Measurements from ENCODE around the gene TBRG4.
"Not testable (repeated sequence)": the region's sequence is repeated elsewhere in the genome, so short reads cannot be mapped to it uniquely, and the experiment has no call there.

TBRG4 gene

DNA sequence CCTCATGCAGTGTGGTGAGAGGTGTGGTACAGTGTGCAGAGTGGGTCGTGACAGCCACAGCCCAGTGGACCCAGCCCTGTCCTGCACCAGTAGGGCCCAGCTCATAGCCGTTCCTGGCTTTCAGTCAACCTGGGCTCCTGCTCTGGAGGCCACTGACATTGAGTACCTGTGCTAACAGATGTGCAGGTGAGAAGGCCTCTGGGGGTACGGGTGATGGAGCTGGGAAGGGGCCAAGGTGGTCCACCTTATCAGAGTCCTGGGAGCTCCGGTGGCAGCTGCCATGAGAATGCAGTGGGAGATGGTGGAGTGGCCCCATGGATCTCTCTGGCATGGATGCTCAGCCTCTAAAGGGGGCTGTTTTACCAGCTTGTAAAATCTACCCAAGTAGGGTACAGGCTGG, 6.1 kb upstream of the TBRG4 start:
- no peak for DNase-seq (ENCODE audit: low read depth in 2 of 2)

DNA sequence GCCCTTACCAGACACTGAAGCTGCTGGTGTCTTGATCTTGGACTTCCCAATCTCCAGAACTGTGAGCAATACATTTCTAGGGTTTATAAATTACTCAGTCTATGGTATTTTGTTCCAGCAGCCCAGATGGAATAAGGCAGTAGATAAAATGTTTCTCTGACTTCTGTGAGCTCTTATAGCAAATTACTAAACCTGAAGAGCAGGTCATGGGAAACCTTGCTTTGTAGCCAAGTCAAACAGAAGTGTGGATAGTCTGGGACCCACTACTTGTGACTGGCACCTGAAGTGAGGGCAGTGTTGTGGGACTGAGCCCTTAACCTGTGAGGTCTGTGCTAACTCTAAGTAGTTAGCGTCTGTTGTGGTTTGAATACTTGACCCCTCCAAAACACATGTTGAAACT, 4.6 kb upstream of the TBRG4 start:
- DNase-seq (ENCODE audit: low read depth in 2 of 2) = no peak

DNA sequence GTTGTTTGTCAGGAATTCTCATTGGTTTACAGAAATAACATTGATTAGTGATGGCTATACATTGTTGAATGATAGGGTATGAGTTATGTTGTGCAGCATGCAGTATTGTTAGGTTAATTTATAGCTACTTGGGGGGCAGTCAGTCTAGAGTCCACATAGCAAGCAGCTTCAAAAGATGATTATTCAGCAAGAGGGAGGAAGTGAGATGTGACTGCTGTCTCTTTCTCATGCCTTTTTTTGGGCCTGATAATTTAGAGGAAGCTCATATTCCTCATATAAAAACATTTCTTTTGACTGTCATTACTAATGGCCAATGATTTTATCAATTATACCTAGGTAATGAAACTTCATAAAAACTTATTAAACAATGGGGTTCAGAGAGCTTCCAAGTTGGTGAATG, 3.4 kb upstream of the TBRG4 start:
- DNase-seq (ENCODE audit: low read depth in 2 of 2) = no peak

DNA sequence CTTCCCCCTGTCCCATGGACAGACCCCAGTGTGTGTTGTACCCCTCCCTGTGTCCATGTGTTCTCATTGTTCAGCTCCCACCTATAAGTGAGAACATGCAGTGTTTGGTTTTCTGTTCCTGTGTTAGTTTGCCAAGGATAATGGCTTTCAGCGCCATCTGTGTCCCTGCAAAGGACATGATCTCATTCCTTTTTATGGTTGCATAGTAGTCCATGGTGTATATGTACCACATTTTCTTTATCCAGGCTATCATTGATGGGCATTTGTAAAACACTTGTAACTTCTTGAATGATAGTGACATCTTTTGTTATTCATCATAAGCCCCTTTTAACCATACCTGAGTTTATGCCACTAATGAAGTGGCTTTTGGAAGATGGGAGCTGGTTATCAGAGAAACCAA, 2.8 kb upstream of the TBRG4 start:
- DNase-seq (ENCODE audit: low read depth in 2 of 2) = not testable (repeated sequence)

DNA sequence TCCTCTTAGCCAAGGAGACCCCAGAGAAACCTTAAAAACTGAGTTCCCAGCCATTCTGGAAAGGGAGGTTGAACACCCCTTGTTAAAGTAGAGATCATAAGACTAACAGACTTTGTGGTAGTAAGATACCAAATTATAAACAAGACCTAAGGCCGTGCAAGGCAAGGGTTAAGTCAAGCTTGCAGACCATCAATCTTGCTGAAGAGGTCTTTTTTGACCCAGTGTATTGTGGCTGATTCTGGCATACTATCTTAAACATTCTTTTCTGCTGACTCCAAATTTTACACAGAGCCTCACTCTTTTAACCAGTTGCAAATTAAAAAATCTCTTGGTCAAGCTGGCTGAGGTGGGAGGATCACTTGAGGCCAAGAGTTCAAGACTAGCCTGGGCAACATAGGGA, 1.2 kb upstream of the TBRG4 start:
- DNase-seq (ENCODE audit: low read depth in 2 of 2) = no peak

DNA sequence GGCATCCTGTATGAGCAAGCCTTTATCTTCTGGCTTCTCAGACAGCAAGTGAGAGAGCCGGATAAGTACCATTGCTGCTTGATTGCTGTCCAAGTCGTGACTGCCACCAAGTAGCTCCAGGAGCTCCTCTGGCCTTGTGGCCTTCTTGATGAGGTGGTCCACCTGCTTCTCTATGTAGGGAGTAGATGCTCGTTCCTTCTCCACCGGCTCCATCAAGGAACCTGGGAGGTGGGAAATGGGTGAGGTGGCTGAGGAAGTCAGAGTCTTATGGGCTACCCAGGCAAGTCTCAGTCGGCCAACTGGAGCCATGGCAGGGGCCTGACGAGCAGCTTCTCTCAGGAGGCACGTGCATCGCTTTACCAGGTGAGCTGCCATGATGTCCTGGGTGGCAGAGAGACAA, 2.6 kb downstream of the TBRG4 start:
- DNase-seq (ENCODE audit: low read depth in 2 of 2) = no peak

DNA sequence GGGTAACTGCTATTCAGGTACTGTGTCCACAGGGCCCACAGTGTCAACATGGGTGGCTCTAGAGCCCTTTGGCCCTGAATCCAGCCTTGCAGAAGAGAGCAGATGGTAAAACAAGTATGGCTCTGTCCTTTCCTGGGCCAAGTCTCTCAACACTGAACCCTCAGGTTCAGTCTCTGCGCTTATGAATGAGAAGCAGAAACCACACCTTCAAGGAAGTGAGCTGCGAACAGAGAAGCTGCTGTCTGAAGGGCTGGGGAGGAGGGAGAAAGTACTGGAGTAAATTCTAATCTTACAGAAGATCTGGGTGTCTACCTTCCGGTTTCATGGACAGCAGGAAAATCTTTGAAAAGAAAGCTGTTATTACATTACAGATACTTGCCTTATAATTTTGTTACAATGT, 4.1 kb downstream of the TBRG4 start:
- no peak for DNase-seq (ENCODE audit: low read depth in 2 of 2)

DNA sequence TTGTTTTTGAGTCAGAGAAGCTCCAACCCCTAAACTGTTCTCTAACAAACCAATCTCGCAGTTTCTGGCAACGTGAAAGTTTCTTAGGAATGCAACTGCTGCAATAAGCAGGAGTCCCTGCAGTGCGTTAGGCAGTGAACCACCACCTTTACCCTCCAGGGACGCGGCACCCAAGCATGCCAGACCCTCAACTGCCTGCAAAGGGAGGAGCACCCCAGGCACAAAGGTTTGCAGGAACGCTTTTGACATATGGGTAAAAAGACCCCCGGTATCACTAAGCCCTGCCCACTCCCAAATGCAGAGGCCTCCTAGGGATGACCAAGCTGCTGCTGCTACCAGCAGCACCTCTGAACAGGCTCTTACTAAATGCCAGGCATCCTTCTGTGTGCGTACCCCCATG, 4.7 kb downstream of the TBRG4 start:
- DNase-seq (ENCODE audit: low read depth in 2 of 2) = no peak

DNA sequence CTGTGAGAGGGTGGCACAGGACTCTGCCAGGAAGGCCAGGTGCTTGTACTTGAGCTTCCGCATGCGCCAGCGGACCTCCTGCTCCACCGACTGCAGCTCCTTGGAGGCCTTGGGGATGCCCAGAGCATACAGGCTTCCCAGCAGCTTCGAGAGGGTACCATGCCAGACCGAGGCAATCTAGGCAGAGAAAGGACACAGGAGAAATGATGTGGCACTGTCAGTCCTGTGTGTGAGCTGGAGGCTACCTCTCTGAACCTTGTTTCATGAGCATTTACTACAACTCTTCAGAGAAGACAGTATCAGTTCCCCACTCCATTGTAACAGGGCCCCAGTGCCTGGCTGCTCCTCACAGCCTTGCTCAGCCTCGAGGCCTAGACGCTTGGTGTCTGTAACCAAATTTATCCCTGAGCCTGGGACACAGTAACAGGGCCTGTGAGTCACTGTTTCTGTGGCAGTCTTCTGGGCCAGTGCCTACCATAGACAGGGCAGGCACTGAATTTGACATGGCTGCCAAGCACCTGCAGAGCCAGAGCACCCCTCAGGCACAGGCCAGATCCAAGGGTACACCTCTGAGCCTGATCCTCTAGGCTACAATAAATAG, 5.8 kb downstream of the TBRG4 start:
- no peak for DNase-seq (ENCODE audit: low read depth in 2 of 2)

DNA sequence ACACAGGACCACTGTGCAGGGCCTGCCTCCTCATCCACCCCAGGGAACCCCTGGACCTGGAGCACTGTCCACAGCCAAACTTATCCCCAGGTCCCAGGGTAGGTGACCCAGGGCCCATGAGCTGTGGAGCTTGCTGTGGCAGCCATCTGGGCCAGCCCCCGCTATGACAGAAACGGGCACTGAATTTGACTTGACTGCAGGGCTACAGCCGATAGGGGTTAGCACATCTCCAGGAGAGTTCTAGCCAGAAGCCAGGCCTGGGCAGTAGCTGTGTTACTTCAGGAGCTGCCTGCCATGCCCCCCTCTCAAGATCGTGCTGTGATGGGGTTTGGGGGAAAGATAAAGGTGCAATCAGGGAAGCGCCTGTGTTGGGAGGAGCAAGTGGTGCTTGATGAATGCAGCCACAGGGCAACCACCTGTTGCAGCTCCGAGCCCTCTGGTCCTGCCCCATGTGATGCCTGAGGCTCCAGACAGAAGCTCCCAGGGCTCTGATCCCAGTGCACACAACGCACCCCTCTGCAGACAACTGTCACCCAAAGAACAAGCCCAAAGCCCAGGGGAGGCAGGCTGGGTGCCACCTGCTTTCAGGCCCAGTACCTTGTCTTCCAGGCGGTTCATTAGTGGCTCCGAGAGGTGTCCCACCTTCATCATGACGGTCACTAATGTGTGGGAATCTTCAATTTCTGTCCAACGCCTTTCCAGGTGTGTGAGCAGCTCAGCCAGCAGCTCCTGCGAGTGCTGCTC, 6.5 kb downstream of the TBRG4 start:
- DNase-seq (ENCODE audit: low read depth in 2 of 2) = no peak

DNA sequence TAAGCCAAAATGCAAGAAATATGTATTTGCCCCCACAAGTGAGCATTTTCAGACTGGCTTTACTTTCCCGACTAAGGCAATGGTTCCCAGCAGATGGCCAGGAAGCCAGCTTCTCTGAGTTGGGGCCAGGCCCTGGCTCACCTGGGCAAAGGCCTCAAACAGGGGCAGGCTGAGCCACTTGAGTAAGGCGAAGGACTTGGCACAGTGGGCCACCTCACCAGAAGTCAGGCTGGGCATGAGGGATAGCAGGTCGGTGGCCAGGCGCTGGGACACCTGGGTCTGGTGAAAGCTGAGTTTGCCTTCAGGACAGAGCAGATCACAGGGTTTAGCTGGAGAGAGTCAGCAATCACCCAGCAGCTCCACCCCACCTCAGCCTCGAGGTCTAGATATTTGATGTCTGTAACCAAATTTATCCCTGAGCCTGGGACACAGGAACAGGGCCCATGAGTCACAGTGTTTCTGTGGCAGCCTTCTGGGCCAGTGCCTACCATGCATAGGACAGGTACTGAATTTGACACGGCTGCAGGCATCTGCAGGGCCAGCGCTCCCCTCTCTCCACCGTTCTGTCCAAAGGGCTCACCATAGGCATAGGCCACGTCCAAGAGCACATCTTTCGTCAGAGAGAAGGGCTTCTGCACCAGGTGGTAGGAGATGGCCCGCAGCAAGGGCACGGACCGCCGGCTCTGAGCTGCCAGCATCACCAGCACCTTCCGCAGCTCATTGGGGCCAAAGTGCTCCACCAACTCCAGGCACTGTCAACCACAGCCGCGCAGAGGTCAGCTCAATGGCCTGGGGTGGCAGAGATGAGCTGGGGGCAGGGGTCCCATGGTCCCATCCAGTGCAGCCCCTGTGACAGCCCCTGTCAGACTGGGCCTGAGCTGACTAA, 7.3 kb downstream of the TBRG4 start:
- DNase-seq (ENCODE audit: low read depth in 2 of 2) = no peak

DNA sequence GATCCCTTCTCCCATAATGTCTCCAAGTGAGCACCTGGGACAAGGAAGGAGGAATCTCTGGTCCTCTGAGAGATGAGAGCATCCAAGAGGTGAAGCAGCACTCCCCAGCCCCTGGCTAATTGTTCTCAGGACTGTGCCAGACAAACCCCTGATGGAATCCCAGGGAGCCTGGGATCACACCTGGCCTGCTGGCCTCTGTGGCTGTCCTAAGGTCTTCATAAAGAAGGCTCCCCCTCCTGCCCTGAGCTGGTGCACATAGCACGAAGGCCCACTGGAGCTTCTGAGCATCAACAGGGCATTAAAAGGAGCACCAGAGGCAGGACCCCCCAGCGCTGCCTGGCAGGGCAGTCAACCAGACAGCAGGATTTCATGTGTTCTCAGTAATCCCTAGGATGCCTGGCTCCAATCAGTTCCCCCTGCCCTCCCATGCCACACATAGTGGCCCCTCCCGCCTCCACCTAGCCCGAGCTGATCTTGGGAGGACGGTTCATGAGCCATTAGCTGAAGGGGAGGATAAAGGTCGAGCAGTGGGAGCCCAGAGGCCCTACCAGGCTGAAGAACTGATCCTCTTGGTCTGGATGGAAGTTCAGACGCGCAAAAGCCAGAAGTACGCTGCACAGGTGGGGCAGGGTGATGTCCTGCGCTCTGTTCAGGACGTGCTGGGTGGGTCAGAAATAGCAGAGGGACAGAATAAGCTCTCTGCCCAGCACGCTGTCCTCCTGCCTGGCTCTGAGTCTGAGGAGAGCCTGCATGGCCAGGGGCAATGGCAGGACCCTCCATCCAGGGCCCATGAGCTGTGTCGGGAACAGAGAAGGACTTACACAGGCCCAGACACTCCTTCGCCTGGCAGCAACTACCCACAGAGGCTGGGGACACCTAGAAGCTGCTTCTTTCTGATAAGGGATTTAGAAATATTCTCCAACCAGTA, 8.4 kb downstream of the TBRG4 start:
- DNase-seq (ENCODE audit: low read depth in 2 of 2) = no peak

DNA sequence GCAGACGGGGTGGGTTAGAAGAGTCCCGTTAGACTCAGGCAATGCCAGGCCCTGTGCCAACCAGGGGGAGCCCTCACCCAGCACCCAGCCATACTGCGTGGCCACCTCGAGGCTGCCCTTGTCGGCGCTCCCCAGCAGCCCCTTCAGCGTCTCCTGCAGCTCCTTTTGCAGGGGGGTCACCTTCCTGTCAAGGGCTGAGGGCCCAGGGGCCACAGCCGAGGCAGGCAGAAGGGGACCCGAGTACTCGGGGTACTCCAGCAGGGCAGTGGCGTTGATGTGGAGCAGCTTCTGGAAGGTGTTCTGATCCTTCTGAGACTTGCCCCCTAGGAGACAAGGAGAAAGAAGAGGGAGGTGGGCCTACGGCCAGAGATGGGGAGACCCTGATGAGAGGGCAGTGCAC, 9.7 kb downstream of the TBRG4 start:
- DNase-seq (ENCODE audit: low read depth in 2 of 2) = no peak

DNA sequence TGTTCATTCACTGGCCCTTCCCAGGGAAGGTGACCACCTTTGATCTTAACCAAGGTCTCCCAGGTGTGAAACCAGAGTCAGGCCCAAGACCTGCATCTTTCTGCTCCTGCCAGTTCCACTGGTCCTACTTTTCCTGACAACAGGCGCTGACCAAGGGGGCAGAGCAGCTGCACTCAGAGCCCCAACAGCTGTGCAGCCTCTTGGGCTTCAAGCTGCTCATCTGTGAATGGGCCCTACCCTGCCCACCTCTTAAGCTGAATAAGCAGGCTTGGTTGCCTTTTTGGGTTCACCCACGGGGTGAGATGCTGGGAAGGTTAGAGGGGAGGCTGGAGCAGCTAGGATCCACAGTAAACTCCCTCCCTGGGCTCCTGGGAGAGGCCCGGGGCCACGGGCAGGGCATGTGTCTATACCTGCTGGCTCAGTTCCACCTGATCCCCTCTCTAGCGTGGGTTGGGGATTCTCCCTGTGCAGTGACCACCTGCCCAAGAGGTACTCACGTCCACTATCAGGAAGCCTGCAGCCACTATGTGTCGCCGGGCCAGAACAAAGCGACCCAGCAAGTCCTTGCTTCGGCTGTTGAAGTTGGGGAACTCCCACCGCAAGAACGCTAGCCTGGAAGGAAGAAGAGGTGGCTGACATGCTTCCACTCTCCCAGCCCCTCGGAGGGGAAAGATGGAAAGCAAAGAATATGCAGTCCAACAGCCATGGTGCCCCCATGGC, 10.6 kb downstream of the TBRG4 start:
- DNase-seq (ENCODE audit: low read depth in 2 of 2) = no peak

DNA sequence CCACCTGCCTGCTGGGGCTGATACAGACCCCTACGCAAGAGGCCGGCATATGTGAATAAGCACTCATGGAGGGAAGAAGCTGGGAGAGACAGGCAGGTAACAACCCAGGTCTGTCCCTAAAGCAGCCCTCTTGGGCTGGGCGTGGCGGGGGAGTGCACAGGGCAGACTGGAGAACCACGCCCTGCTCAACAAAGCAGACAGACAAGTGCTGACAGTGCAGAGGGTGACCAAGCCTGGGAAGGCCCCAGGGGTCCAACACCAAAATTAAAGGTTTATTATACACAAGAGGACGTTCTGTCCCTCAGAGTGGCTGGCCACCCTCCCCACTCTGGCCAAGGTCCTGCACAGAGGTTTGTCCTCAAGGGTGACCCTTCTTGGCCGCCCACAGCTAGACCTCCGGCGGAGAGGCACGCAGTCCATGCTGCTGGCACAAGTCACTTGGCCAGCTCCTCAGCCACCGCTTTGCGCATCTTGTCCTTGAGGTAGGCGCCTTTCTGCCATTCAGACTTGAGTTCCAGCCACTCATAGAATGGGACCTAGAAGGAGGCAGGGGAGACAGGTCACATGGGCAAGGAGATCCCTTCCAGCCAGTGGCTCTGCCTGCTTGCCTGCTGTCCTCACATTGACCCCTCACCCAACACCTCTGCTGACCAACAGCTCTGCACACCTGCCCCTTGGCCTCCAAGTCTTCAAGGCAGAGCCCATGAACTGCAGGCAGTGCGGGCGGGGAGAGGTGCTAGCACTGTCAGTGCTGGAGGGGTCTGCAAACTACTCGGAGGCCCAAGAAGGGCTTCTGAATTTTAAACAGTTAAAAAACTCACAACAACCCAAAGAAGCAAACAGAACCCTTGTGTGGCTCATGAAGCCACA, 11.4 kb downstream of the TBRG4 start:
- no peak for DNase-seq (ENCODE audit: low read depth in 2 of 2)

DNA sequence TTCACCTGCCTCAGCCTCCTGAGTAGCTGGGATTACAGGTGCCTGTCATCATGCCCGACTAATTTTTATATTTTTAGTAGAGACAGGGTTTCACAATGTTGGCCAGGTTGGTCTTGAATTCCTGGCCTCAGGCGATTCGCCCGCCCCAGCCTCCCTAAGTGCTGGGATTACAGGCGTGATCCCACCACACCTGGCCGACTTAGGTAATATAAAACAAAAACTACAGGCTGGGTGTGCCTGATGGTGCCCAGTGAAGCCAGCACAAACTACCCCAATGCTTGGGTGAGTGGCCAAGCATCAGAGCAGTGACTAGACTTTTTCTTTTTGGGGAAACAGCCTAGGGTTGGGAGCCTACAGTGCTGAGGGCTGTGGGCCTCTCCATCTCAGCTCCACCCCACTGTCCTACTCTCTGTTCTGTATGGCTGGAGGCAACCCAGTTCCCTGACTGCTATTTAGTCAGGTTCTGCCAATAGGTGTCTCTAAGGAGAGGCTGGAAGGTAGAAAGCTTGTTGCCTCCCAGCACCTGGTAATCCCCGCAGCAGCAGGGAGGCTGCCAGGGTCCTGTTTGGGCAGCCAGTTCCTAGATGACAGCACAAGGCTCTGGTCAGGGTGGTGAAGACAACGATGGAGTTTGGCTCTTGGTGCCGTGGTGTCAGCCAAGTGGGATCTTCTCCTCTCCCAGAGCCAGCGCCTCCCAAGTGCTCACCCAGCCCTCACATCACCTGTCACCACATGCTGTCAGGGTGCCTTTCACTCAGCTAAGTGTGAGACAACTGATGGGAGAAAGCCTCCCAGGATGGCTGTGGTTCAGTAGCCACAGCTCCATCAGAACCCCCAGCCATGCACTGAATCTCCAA, 12.3 kb downstream of the TBRG4 start:
- no peak for DNase-seq (ENCODE audit: low read depth in 2 of 2)

DNA sequence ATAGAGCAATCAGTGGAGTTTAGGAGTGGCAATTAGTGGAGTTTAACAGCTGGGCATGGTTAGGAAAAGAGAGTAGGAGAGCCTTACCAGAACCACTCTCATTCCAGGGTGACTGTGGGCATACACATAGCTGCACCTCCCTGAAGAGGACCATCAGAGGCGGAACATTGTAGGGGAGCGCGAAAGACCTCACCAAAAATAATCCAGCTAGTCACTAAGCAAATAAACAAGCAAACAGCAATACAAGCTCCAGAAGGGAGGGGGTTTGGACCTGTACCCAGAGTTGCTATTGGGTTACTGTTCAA, 18.6 kb downstream of the TBRG4 start:
- no peak for DNase-seq (ENCODE audit: low read depth in 2 of 2)

DNA sequence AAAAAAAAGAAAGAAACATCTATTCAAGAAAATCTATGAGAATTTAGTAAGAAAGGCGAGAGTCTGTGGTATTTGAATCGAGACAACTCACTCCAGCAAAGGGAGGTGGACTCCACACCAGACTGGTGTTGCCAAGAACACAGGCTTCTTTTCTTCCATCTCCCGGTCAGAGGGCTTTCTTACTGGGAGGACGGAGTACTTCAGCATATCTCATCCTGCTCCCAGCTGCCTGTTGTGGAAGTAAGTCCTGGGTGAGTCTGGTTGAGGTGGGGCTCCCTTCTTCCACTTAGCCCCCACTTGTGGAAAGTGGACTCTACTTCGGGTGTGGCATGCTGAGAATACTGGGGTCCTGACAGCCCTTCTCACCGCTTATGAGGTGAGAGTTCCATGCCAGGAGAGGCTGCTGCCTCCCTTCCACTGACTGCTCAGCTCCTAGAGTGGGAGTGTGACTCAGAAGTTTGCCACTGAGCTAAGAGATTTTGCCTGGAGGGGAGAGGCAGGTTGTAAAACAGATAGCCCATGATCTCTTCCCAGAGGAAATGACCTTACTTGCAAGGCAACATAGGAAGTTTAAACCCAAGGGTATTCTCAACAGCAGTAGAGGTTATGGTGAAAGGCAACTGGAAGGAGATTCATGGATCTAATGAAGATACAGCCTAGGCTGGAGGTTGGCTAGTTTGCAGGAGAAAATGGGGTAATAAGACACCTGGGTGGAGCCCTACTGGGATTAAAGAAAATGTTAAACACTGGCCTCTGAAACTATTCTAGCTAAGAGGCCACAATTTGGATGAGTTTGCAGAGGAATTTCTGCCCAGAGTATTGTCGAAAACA, 19.2 kb downstream of the TBRG4 start:
- DNase-seq (ENCODE audit: low read depth in 2 of 2) = no peak
